Measurements from ENCODE around the gene PIGQ.

The PIGQ gene

GRCh38 chr16:610513-611381, 41.0 kb downstream of the PIGQ start:
- DNase-seq: no peak

GRCh38 chr16:615122-615521, 45.4 kb downstream of the PIGQ start:
- DNase-seq: no peak

- DNase-seq: no peak
Observed at GRCh38 chr16:616733-617586, 47.2 kb downstream of the PIGQ start.

GRCh38 chr16:617855-618254, 48.1 kb downstream of the PIGQ start:
- no peak for DNase-seq

- DNase-seq: no peak
Observed at GRCh38 chr16:619476-620100, 49.8 kb downstream of the PIGQ start.

- DNase-seq: no peak
Observed at GRCh38 chr16:620700-621525, 51.1 kb downstream of the PIGQ start.

- DNase-seq: no peak
Observed at GRCh38 chr16:621526-622105, 51.8 kb downstream of the PIGQ start.

GRCh38 chr16:622920-623280, 53.1 kb downstream of the PIGQ start:
- no peak for DNase-seq

- DNase-seq: no peak
Observed at GRCh38 chr16:624526-625070, 54.8 kb downstream of the PIGQ start.

GRCh38 chr16:625117-625976, 55.6 kb downstream of the PIGQ start:
- DNase-seq: no peak

GRCh38 chr16:625977-626765, 56.4 kb downstream of the PIGQ start:
- no peak for DNase-seq

GRCh38 chr16:626787-627453, 57.2 kb downstream of the PIGQ start:
- DNase-seq: no peak

- no peak for DNase-seq
Observed at GRCh38 chr16:627454-628239, 57.9 kb downstream of the PIGQ start.

GRCh38 chr16:628321-629061, 58.7 kb downstream of the PIGQ start:
- DNase-seq: no peak

- no peak for DNase-seq
Observed at GRCh38 chr16:629185-629832, 59.5 kb downstream of the PIGQ start.

GRCh38 chr16:629833-630248, 60.1 kb downstream of the PIGQ start:
- no peak for DNase-seq

GRCh38 chr16:630249-630814, 60.6 kb downstream of the PIGQ start:
- no peak for DNase-seq
